ENCODE results near the gene YBX3. TPM values are rescaled to one million over a fixed set of nuclear protein-coding genes. Genes with fewer than 3 reads are reported as not detected.
"Not testable (repeated sequence)": the region's sequence is repeated elsewhere in the genome, so short reads cannot be mapped to it uniquely, and the experiment has no call there.

Gene YBX3
- 394 TPM for total RNA-seq

- peak; percentile 67 for ATAC-seq
These were observed at the start of gene YBX3 for GRCh38 chr12:10722905-10723746. YBX3 (minus strand) TSS chr12:10723323; CDS start chr12:10723111, 212 bp downstream.

- peak; percentile 62 for ATAC-seq
These were observed 48.1 kb upstream of the YBX3 start for GRCh38 chr12:10771132-10771733.

GRCh38 chr12:10759657-10760056 lies 36.5 kb upstream of the YBX3 start:
- no peak for ATAC-seq

- ATAC-seq = no peak
These were observed 33.1 kb upstream of the YBX3 start for GRCh38 chr12:10756194-10756593.

GRCh38 chr12:10753059-10753458 lies 29.9 kb upstream of the YBX3 start:
- no peak for ATAC-seq

GRCh38 chr12:10750385-10750727 lies 27.2 kb upstream of the YBX3 start:
- ATAC-seq = no peak

- ATAC-seq = peak; percentile 88
These were observed 26.7 kb upstream of the YBX3 start for GRCh38 chr12:10749700-10750384.

- ATAC-seq = no peak
These were observed 24.6 kb upstream of the YBX3 start for GRCh38 chr12:10747730-10748129.

- ATAC-seq = not testable (repeated sequence)
These were observed 20.3 kb upstream of the YBX3 start for GRCh38 chr12:10743420-10743819.

GRCh38 chr12:10741845-10742244 lies 18.7 kb upstream of the YBX3 start:
- ATAC-seq = no peak

GRCh38 chr12:10740182-10740581 lies 17.1 kb upstream of the YBX3 start:
- ATAC-seq = no peak

- no peak for ATAC-seq
These were observed 16.3 kb upstream of the YBX3 start for GRCh38 chr12:10739157-10740118.

GRCh38 chr12:10737249-10737648 lies 14.1 kb upstream of the YBX3 start:
- no peak for ATAC-seq

GRCh38 chr12:10736463-10736862 lies 13.3 kb upstream of the YBX3 start:
- peak; percentile 42 for ATAC-seq

- no peak for ATAC-seq
These were observed 12.3 kb upstream of the YBX3 start for GRCh38 chr12:10735428-10735827.

GRCh38 chr12:10732549-10732948 lies 9.4 kb upstream of the YBX3 start:
- no peak for ATAC-seq

GRCh38 chr12:10732066-10732465 lies 8.9 kb upstream of the YBX3 start:
- ATAC-seq = no peak

GRCh38 chr12:10730559-10730958 lies 7.4 kb upstream of the YBX3 start:
- no peak for ATAC-seq

- ATAC-seq = no peak
These were observed 5.0 kb upstream of the YBX3 start for GRCh38 chr12:10728091-10728490.

GRCh38 chr12:10726945-10727344 lies 3.8 kb upstream of the YBX3 start:
- ATAC-seq = no peak

GRCh38 chr12:10725003-10725402 lies 1.9 kb upstream of the YBX3 start:
- ATAC-seq = no peak

- ATAC-seq = peak; percentile 64
These were observed 620 bp downstream of the YBX3 start for GRCh38 chr12:10722502-10722904.

Measured in esophagus mucosa (tissue), 1 donor.